Fibroblast of mammary gland (primary cell): Measurements from ENCODE around the gene HIF1A.
A peak's percentile ranks its signal among the peaks of the same experiment; 100 is the strongest.

Experiments
- DNase-seq: peaks from one replicate; pipeline ENCODE4 v3.0.0-alpha.2; 2010; ENCODE audit warnings: low read depth
- H3K4me3 ChIP-seq: 2 replicates; pipeline ENCODE4 v1.5.1; 2011; ENCODE audit warnings: low read depth, mild to moderate bottlenecking, low read length, moderate library complexity; ENCODE audit not compliant: control insufficient read depth
- TF ChIP-seq, protein P1 (sequence below): conservative IDR thresholded peaks from 2 replicates; pipeline ENCODE4 v1.5.1; 2011; ENCODE audit warnings: low read depth, low read length, inconsistent platforms; ENCODE audit not compliant: control insufficient read depth, insufficient read depth

Gene HIF1A

DNA sequence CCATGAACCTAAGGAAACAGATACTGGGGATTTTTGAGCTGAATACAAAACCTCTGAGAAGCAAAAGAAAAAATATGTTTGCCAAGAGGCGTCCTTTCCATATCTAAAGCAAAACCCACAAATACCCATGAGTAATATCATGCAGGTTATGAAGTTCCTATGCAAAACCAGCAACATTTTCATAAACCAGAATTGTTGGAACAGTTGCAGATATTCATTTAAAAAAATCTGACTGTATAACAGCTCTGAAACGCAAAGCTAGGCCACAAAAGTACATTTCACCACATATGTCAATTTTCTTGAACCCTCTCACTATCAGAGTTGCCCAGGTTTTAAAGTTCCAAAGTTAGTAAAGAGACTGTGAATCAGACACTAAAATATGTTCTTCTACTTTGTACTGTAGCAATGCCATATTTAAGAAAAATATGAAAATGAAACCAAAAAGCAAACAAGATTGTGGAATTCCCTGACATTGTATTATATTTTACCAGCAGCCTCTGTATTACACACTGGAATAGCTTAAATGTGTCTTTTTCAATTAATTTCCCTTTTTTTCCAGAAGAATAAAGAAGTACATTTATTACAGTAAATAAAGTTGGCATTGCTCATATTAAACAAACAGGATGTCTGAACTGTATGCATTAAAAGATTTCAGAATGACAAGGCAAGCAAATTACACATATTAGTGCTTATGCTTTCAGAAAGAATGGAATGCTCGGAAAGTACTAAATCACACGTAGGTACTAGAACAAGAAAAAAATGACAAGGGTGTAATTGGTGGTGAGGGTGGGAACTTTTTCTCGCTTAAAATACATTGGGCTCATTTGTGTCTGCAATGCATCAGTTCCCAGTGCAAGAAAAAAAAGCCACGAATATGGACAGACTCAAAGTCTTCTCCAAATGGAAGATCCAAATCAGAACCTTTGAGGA is 33.6 kb upstream of the HIF1A start:
- TF ChIP-seq, protein P1, sequence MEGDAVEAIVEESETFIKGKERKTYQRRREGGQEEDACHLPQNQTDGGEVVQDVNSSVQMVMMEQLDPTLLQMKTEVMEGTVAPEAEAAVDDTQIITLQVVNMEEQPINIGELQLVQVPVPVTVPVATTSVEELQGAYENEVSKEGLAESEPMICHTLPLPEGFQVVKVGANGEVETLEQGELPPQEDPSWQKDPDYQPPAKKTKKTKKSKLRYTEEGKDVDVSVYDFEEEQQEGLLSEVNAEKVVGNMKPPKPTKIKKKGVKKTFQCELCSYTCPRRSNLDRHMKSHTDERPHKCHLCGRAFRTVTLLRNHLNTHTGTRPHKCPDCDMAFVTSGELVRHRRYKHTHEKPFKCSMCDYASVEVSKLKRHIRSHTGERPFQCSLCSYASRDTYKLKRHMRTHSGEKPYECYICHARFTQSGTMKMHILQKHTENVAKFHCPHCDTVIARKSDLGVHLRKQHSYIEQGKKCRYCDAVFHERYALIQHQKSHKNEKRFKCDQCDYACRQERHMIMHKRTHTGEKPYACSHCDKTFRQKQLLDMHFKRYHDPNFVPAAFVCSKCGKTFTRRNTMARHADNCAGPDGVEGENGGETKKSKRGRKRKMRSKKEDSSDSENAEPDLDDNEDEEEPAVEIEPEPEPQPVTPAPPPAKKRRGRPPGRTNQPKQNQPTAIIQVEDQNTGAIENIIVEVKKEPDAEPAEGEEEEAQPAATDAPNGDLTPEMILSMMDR: no peak
- peak; percentile 65 for DNase-seq
- H3K4me3 ChIP-seq: no peak overlapping the region

DNA sequence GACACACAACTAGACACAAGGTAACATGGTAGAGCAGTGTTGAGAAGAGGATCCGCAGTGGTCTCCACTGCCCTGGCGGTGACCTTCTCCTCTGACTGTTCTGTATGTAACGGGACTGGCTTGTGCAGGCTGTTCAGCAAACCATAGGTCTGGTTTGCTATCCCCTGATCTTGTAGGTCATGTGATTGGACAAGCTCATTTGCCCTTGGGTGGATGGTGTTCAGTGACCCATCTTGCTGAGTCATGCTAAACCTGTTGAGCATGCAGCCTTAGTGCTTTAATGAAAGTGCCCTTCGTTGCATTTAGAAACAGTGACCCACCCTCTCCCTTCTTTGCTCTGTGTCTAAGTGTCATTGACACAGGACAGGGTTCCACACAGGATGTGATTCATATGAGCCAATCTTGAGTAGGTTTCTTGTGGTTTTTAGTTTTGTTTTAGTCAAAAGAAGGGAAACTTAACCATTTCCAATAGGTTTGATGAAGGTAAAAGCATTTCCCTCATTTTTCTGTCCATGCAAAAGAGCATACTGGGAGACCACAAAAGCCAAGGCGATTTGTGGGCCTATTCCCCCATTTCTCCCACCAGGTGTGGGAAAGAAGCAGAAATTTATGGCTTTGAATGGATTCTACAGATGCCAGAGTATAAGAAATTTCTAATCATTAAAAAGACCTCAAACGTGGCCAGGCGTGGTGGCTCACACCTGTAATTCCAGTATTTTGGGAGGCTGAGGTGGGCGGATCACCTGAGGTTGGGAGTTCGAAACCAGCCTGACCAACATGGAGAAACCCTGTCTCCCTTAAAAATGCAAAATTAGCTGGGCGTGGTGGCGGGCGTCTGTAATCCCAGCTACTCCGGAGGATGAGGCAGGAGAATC is 32.6 kb upstream of the HIF1A start:
- TF ChIP-seq, protein P1: no peak
- DNase-seq: peak; percentile 82
- no peak overlapping the region for H3K4me3 ChIP-seq

DNA sequence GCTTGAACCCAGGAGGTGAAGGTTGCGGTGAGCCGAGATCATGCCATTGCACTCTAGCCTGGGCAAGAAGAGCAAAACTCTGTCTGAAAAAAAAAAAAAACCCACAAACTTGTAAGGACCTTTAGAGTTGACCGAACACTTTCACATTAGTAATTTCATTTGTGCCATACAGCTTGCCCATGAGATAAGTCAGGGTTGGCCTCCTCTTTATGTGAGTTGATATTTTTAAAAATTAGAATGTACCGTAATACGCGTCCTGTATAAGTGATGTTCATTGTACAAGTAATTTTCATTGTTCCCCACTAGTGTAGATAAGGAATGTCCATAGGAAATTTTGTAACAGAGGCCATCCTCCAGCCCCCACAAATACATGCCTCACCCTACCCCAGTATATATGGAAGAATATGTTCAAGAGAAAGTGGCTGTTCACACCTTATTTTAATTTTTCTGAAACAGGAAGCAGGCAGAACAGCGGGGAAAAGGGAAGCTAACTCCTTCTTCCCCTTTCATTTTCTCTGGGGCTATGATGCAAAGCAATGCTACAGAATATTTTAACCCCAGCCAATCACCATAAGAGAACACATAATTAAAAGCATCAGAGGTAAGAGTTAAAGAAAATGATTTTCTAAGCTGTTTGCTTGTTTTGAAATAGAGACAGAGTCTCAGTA is 31.9 kb upstream of the HIF1A start:
- TF ChIP-seq, protein P1: no peak
- no peak for DNase-seq
- no peak overlapping the region for H3K4me3 ChIP-seq

DNA sequence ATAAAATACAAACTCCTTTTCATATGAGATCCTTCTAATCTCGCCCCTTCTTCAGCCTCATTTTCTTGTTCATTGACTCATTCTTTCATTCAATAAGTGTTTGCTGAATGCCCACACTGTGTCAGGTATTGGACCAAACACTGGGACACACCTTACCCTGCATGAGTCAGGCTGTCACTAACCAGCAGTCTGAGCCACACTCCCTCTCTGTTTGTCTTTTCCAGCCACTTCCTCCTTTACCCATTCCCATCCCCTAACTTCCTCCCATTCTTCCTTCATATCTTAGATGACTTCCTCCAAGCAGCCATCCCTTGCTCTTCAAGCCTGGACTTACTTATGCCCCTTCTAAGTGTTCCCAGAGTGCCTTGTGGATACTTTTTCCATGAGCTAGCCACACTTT is 27.0 kb upstream of the HIF1A start:
- no peak overlapping the region for H3K4me3 ChIP-seq
- DNase-seq: no peak
- TF ChIP-seq, protein P1: no peak

DNA sequence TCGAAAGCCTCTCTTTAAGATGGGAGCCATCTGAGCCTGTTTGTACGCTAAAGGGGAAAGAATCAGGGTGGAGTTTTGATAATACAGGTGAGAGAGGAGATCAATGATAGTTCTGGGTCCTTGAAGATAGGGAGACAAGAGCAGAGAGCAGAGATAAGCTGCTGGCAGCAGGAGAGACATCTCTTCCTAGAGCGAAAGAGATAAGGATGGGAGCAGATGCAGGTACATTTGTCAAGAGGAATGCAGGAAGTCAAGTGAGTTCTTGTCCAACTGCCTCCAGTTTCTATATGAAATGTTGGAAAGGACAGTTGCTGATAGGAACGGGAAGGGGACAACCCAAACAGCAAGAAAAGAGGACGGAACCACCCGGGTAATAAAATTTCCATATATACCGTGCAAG is 24.7 kb upstream of the HIF1A start:
- H3K4me3 ChIP-seq: no peak overlapping the region
- TF ChIP-seq, protein P1: no peak
- DNase-seq: no peak

DNA sequence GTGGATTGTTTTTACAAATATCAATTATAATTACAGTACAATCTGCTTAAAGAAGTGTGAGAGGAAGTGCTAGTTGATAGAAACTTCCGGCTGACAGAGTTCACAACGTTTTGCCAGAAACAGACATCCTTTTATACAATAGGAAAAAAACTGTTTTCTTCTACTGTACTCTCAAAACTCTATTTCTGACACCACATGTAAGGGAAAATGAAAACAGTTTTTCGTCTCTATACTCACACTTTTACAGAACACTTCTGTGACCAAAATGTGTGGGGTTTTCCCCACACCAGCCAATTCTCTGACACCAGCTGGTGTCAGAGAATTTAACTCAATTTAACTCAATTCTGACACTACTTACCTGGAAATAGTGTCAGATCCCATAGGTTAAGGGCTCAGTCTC is 24.2 kb upstream of the HIF1A start:
- no peak overlapping the region for H3K4me3 ChIP-seq
- no peak for DNase-seq
- TF ChIP-seq, protein P1: no peak
